NT2/D1 (cell line): Measurements from ENCODE around the gene PEBP1.
"Not testable (repeated sequence)": the region's sequence is repeated elsewhere in the genome, so short reads cannot be mapped to it uniquely, and the experiment has no call there.

Experiments
- DNase-seq: peaks from one replicate; pipeline ENCODE4 v3.0.0-alpha.2; 2011; ENCODE audit warnings: low read depth, low spot score
- H3K27me3 ChIP-seq: 2 replicates; pipeline ENCODE4 v1.6.0; 2011; ENCODE audit warnings: mild to moderate bottlenecking; ENCODE audit not compliant: insufficient read length, insufficient read depth
- H3K36me3 ChIP-seq: 2 replicates; pipeline ENCODE4 v1.6.1; 2011; ENCODE audit warnings: mild to moderate bottlenecking, low read length, mixed read lengths; ENCODE audit not compliant: insufficient read depth, insufficient read length
- H3K4me1 ChIP-seq: 2 replicates; pipeline ENCODE4 v1.5.1; 2011; ENCODE audit not compliant: insufficient read depth, insufficient read length
- H3K4me3 ChIP-seq: 2 replicates; pipeline ENCODE4 v1.5.1; 2011; ENCODE audit warnings: low read depth; ENCODE audit not compliant: insufficient read length
- H3K9ac ChIP-seq: 2 replicates; pipeline ENCODE4 v1.6.0; 2011; ENCODE audit warnings: low read depth; ENCODE audit not compliant: insufficient read length
- H3K9me3 ChIP-seq: 2 replicates; pipeline ENCODE4 v1.5.1; 2011; ENCODE audit warnings: mild to moderate bottlenecking, low read length; ENCODE audit not compliant: insufficient read depth
- SUZ12 ChIP-seq: IDR thresholded peaks from 2 replicates; pipeline ENCODE4 v1.6.1; 2011; ENCODE audit not compliant: insufficient read length, insufficient read depth; ENCODE audit errors: extremely low read depth
- YY1 ChIP-seq: IDR thresholded peaks from 2 replicates; pipeline ENCODE4 v1.6.1; 2011; ENCODE audit not compliant: insufficient read length, insufficient read depth
- ZNF274 ChIP-seq: IDR thresholded peaks from 2 replicates; pipeline ENCODE4 v1.6.1; 2011; ENCODE audit warnings: mild to moderate bottlenecking, low read depth, low read length

Gene PEBP1

DNA sequence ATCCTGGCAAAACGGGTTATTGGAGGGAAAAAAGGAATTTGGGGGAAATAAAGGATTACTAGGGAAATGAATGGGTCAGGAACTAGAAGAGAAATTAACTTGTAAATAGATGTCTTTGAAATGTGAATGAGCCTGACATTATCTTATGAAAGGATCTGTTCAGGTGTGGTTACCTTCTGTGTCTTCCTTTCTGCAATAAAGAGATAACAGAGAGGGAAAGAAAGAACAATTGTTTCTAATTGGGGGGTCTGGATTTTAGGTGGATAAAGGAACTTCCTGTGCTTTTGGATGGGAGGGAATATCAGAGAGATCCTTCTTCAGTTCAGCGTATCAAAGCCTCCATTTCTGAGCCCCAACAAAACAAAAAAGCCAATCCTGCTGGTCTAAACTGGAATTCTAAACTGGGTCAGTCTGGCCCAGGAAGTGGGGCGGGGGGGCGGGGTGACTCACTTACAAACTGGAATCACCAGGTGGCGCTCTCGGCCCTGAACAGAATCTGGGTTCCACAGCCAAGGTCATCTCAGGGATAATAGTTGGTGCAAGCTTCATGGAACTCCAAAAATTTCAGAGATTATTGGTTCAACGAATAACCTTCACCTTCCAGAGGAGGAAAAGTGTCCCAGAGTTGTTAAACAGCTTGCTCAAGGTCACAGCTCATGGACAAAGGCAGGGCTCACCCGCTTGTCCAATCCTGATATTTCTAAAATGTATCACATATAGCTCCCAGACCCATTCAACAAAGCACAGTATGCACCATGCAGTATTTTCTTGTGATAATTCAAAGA is 15.2 kb upstream of the PEBP1 start:
- H3K9me3 ChIP-seq, result no peaks in the 10 kb centered on the region
- no peaks in the 10 kb centered on the region for H3K36me3 ChIP-seq
- H3K4me1 ChIP-seq, result no peaks in the 10 kb centered on the region
- no peak overlapping the region for H3K4me3 ChIP-seq
- H3K27me3 ChIP-seq, result no peaks in the 10 kb centered on the region
- peak overlapping the region; percentile 6 for H3K9ac ChIP-seq
- DNase-seq, result peak; percentile 80
- no peak for TF ChIP-seq ZNF274

- Histone ChIP-seq H3K9ac (no peak overlapping the region), H3K9me3 (no peaks in the 10 kb centered on the region), H3K4me1 (peaks cover 5% of the 10 kb centered on the region), H3K4me3 (no peak overlapping the region), H3K36me3 (no peaks in the 10 kb centered on the region), H3K27me3 (no peaks in the 10 kb centered on the region)
- TF ChIP-seq YY1, result no peak
- no peak for TF ChIP-seq SUZ12
- DNase-seq, result no peak
These were observed 13.7 kb upstream of the PEBP1 start for GRCh38 chr12:118122264-118122663.

DNA sequence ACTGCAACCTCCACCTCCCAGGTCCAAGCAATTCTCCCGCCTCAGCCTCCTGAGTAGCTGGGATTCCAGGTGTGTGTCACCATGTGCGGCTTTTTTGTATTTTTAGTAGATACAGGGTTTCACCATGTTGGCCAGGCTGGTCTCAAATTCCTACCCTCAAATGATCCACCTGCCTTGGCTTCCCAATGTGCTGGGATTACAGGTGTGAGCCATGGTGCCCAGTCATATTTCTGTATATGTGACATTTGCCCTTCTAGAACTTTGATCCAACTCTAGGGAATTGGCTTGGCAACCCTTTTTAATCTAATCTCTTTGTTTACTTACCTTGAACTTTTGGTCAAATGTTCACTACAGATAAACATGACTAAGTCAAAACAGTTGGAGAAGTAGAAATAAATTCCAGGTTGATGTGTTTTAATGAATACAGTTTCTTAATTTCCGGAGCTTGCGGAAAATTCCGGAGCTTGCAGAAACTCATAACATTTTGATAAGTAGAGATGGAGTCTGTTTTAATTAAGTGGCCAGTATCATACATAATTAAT is 11.5 kb upstream of the PEBP1 start:
- TF ChIP-seq SUZ12, result no peak
- no peak for TF ChIP-seq YY1
- TF ChIP-seq ZNF274, result no peak
- H3K9me3 ChIP-seq, result no peaks in the 10 kb centered on the region
- no peak overlapping the region for H3K4me3 ChIP-seq
- no peaks in the 10 kb centered on the region for H3K36me3 ChIP-seq
- H3K27me3 ChIP-seq, result no peaks in the 10 kb centered on the region
- DNase-seq, result no peak
- H3K4me1 ChIP-seq, result peaks cover 5% of the 10 kb centered on the region
- H3K9ac ChIP-seq, result no peak overlapping the region

DNA sequence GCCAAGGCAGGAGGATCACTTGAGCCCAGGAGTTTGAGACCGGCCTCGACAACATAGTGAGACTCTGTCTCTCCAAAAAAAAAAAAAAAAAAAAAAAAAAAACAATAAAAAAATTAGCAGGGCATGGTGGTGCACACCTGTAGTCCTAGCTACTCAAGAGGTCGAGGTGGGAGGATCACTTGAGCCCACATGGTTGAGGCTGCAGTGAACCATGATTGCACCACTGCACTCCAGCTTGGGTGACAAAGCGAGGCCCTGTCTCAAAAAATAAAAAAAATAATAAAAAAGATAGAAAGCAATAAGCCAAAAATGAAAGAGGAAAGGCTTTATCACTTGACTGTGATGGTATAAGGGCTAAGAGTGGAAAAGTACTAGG is 10.2 kb upstream of the PEBP1 start:
- no peak for DNase-seq
- Histone ChIP-seq H3K4me3 (no peak overlapping the region), H3K27me3 (no peaks in the 10 kb centered on the region), H3K4me1 (peaks cover 5% of the 10 kb centered on the region), H3K9ac (no peak overlapping the region), H3K9me3 (no peaks in the 10 kb centered on the region), H3K36me3 (no peaks in the 10 kb centered on the region)
- TF ChIP-seq YY1 (no peak), SUZ12 (no peak), ZNF274 (no peak)

GRCh38 chr12:118126119-118126757 is 9.7 kb upstream of the PEBP1 start:
- Histone ChIP-seq H3K9me3 (no peaks in the 10 kb centered on the region), H3K27me3 (no peaks in the 10 kb centered on the region), H3K4me1 (peaks cover 5% of the 10 kb centered on the region), H3K9ac (no peak overlapping the region), H3K36me3 (no peaks in the 10 kb centered on the region), H3K4me3 (no peak overlapping the region)
- TF ChIP-seq YY1 (no peak), SUZ12 (no peak), ZNF274 (no peak)
- DNase-seq, result no peak

DNA sequence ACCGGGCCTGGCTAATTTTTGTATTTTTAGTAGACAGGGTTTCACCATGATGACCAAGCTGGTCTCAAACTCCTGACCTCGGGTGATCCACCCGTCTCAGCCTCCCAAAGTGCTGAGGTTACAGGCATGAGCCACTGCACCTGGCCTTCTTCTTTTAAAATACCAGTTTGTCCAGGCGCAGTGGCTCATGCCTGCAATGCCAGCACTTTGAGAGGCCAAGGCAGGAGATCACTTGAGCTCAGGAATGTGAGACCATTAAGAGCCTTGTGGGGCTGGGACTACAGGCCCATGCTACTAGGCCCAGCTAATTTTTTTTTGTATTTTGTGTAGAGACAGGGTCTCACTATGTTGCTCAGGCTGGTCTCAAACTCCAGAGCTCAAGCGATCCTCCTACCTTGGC is 8.1 kb upstream of the PEBP1 start:
- no peak for TF ChIP-seq SUZ12
- no peak for TF ChIP-seq YY1
- no peak for TF ChIP-seq ZNF274
- Histone ChIP-seq H3K36me3 (no peaks in the 10 kb centered on the region), H3K4me3 (no peak overlapping the region), H3K9me3 (no peaks in the 10 kb centered on the region), H3K9ac (no peak overlapping the region), H3K27me3 (no peaks in the 10 kb centered on the region), H3K4me1 (peaks cover 5% of the 10 kb centered on the region)
- no peak for DNase-seq

GRCh38 chr12:118129436-118129835 is 6.5 kb upstream of the PEBP1 start:
- DNase-seq, H3K4me1 ChIP-seq, H3K9ac ChIP-seq, H3K27me3 ChIP-seq, H3K4me3 ChIP-seq, H3K9me3 ChIP-seq, H3K36me3 ChIP-seq: not testable (repeated sequence)

DNA sequence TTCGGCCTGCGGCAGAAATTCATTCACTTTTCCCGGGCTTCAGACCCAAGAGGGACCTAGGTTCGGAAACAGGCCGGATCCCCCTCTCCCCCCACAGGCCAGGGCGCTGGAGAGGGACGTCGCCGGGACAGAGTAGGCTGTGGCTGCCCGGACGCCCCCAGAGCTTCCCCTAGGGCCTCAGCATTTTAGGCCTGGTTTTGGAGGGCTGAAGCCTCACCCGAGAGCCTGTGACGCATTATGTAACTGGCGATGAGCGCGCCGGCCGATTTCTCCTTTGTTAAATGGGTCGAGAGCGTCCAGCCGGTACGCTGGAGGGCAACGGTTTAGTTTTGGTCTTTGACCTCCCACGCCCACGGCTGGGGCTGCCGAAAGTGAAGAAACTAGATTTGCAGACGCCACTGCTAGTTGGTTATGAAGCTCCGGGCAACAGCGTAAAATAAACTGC is 657 bp downstream of the PEBP1 start:
- Histone ChIP-seq H3K36me3 (peaks cover 45% of the 10 kb centered on the region), H3K27me3 (no peaks in the 10 kb centered on the region), H3K4me1 (peaks cover 4% of the 10 kb centered on the region), H3K9ac (peak overlapping the region; percentile 99), H3K4me3 (peak overlapping the region; percentile 95), H3K9me3 (no peaks in the 10 kb centered on the region)
- TF ChIP-seq SUZ12, result no peak
- no peak for DNase-seq
